ENCODE results near the gene MFAP2.

The MFAP2 gene, protein sequence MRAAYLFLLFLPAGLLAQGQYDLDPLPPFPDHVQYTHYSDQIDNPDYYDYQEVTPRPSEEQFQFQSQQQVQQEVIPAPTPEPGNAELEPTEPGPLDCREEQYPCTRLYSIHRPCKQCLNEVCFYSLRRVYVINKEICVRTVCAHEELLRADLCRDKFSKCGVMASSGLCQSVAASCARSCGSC

GRCh38 chr1:16980473-16981268, at the start of gene MFAP2:
Gene MFAP2 (minus strand): TSS chr1:16980620. CDS start chr1:16978273, 2,347 bp downstream.
- DNase-seq (ENCODE audit: low spot score): no peak

GRCh38 chr1:17030206-17030605, 49.8 kb upstream of the MFAP2 start:
- no peak for DNase-seq (ENCODE audit: low spot score)

- no peak for DNase-seq (ENCODE audit: low spot score)
Observed at GRCh38 chr1:17028662-17029188, 48.3 kb upstream of the MFAP2 start.

- DNase-seq (ENCODE audit: low spot score): no peak
Observed at GRCh38 chr1:17027900-17028299, 47.5 kb upstream of the MFAP2 start.

GRCh38 chr1:17027403-17027802, 47.0 kb upstream of the MFAP2 start:
- DNase-seq (ENCODE audit: low spot score): no peak

- DNase-seq (ENCODE audit: low spot score): no peak
Observed at GRCh38 chr1:17024721-17025120, 44.3 kb upstream of the MFAP2 start.

DNA sequence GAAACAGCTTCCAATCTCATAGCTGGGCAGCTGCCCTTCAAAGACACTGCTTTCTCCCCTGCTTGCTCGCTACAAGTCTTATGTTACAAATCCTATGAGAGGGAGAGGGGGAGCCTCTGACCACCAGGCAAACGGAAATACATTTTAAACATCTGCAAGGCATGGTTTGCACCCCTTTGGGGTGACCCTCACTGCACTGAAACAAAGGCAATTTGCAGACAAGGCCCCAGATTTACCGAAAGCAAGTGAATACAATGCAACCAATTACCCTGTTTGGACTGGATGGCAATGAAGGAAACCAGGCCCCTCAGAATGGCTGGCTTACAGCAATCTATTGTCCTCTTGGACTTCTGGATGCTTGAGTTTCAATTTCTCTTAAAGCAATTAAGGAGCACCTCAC, 43.2 kb upstream of the MFAP2 start:
- no peak for DNase-seq (ENCODE audit: low spot score)

DNA sequence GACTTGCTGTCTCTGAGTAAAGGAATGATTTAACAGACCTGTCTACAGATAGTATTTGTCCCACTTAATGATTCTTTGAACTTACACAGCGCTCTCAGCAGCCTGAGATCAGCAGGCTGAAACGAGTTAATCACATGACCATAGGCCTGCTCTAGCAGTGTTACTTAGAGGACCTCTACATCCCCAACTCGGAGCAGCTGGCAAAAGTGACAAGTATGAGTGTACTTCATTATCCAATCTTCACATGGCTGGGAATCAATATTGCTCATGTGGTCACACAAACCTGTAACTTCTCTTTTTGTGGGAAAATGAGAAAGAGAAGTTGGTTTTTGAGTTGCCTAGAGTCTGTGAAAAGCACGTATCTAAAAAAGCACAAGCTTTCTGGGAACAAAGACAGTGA, 42.7 kb upstream of the MFAP2 start:
- no peak for DNase-seq (ENCODE audit: low spot score)

DNA sequence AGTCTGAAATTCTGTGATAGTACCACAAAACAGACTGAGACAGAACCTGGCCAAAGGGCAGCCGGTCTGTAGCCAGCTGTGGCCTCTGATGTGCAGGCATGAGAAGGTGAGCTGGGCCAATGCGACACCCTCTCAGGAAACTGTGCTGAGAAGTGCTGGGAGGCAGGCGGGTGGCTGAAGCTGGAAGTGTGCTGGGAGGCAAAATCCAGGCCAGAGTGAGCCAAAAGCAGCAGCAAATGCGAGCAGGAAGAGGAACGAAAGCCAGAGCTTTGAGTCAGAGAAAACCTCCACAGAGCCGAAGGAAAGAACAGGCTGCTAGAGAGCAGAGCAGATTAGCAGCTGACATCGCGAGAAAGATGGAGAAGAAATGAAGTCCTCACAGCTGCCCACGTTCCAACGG, 41.5 kb upstream of the MFAP2 start:
- no peak for DNase-seq (ENCODE audit: low spot score)

GRCh38 chr1:17020502-17020901, 40.1 kb upstream of the MFAP2 start:
- no peak for DNase-seq (ENCODE audit: low spot score)

DNA sequence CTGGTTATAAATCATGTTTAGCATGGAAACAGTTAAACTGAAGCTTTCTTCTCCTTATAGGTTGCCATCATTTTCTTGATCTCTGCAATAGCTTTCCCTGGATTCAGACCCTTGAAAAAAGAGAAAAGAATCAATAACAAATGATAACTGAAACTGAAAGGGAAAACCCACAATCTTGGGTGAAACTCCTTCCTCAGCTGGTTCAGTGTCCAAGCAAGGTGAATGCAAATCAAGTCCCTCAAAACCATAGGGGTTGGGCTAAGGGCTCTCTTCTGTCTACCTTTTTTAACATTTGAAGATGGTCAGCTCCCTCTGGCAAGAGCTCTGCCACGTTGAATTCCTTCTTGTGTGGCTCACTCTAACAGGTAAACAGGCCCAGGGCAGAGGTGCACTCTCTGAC, 38.4 kb upstream of the MFAP2 start:
- DNase-seq (ENCODE audit: low spot score): no peak

DNA sequence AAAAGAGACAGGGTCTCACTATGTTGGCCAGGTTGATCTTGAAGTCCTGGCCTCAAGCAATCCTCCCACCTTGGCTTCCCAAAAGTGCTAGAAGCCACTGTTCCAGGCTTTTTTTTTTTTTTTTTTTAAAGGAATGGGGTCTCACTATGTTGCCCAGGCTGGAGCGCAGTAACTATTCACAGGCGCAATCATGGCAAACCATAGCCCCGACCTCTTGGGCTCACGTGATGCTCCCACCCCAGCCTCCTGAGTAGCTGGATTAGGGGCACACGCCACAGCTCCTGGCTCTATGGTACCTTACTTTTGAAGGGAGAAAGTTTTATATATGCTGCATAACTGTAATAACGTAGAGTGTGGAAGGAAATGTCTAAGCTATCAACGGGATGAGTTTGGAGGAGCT, 37.0 kb upstream of the MFAP2 start:
- DNase-seq (ENCODE audit: low spot score): no peak

- no peak for DNase-seq (ENCODE audit: low spot score)
Observed at GRCh38 chr1:17016317-17016661, 35.9 kb upstream of the MFAP2 start.

DNA sequence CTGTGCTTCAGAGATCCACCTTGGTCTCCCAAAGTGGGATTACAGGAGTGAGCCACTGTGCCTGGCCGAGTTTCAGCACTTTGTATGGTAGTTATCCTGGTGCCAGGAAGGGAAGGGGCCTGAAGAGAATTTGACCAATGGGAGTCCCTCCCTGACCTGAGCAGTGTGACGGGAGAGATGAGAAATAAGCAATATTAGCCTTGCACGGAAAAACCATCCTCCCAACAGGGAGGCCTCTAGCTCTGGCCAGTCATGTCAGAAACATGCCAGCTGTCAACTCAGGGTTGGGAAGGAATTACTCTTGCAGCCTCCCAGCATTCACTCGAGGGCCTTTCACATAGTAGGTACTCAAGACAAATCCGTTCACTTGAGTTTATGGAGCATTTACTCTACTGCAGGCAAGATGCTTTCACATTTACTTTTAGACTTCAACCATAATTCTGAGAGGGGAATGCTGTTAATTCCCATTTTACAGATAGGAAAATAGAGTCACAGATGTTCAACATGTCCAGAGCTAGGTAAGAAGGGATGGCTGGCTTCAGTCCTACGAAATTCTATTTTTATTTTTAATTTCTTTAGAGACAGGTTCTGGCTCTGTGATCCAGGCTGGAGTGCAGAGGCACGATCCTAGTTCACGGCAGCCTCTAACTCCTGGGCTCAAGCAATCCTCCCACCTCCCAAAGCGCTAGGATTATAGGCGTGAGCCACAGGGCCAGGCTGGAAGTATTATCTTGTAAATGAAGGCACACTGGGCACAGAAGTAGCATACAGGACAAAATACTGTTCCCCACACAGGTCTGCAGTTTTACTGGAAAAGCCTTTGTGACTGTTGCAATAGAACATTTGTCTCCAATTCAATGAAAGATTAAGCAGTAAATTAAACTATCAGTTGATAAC, 34.5 kb upstream of the MFAP2 start:
- DNase-seq (ENCODE audit: low spot score): no peak

DNA sequence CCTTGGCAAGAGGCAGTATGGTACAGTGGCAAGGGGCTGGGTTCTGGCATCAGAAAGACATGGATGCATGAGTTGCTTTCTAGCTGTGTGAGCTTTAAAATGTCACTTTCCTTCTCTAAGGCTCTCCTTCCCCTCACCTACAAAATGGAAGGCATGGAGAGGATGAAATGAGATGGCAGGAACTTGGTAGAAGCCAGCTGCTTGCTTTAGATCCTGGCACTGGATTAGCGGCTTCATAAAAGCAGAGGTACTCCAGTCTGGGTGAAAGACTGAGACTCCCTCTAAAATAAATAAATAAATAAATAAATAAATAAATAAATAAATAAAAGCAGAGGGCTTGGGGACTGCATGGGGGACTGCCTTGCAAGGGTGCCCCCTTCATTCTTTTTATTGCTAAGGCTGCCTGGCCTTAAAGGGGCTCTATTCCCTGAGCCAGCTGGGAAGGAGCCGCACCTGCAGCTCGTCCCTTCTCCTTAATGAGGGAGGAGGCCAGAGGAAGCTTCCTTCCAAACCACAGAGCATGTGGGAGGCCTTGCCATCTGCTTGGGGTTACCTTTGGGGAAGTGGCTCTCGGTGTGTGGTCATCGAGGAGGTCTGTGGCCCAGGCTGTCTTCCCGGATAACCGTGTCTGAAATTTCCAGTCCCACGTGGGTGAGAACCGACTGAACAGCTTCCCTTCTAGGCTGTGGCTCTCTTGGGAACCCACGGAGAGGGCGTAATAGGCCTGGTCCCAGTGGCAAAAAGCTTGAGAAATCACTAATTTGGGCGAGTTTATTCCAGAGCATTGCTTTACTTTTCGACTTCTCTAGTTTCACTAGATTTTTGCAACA, 33.3 kb upstream of the MFAP2 start:
- DNase-seq (ENCODE audit: low spot score): no peak

- no peak for DNase-seq (ENCODE audit: low spot score)
Observed at GRCh38 chr1:17012775-17013490, 32.5 kb upstream of the MFAP2 start.

DNA sequence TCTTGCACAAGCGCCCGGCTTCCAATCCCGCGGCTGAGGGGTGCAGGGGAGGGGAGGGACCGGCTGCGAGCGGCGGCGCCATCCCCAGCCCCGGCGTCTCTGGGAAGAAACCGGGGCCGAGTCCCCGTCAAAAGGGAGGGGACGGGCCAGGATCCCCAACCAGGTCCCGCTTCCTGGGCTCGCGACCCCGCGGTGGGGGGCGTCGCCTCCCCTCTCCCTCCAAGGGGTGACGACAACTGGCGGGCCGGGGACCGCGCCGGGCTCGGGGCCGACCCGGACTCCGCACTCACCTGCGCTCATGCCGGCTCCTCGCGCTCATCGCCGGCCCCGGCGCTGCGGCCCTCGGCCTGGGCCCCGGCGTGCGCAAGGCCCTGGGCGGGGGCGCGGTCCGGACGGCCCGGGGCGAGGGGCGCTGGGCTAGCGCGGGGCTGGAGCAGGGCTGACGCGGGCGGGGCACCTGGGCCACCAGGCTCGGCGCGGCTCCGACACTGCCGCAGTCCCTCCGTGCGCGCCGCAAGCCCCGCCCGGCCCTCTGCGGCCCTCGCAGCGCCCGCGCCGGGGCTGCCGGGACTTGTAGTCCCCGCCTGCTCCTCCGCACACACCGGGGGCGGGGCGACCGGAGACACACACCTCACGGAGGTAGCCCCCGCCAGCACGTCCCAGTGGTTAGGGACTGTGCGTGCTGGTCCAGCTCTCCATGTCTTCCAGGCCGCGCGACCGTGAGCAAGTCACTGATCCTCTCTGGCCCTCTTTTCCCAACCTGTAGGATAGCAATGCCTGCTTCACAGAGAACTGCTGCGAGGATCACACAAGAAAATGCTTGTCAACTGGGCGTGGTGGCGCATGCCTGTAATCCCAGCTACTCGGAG, 31.3 kb upstream of the MFAP2 start, which contains the start of gene ATP13A2:
ATP13A2 (minus strand) TSS at position 490 of the 869 bp plus-strand sequence; CDS start at position 300, 190 bp downstream.
- DNase-seq (ENCODE audit: low spot score): peak; percentile 76

GRCh38 chr1:17011092-17011438, 30.6 kb upstream of the MFAP2 start:
- DNase-seq (ENCODE audit: low spot score): no peak

DNA sequence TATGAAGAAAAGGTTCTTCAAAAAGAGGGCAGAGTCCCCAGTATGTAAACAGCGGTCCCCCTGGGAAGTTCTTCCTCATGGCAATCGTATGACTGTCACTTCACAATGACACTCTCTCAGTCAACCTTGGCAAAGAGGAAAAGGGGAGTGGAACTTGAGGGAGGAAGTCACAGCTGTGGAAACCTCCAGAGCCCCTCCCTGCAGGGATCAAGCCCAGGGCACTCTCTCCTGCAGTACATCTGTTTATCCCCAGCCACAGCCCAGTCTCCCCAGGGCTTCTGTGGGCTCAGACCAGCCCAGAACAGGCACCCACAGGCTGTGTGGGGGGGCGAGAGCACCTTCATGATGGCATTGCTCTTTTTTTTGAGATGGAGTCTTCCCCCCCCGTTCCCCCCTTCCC, 29.3 kb upstream of the MFAP2 start:
- no peak for DNase-seq (ENCODE audit: low spot score)

DNA sequence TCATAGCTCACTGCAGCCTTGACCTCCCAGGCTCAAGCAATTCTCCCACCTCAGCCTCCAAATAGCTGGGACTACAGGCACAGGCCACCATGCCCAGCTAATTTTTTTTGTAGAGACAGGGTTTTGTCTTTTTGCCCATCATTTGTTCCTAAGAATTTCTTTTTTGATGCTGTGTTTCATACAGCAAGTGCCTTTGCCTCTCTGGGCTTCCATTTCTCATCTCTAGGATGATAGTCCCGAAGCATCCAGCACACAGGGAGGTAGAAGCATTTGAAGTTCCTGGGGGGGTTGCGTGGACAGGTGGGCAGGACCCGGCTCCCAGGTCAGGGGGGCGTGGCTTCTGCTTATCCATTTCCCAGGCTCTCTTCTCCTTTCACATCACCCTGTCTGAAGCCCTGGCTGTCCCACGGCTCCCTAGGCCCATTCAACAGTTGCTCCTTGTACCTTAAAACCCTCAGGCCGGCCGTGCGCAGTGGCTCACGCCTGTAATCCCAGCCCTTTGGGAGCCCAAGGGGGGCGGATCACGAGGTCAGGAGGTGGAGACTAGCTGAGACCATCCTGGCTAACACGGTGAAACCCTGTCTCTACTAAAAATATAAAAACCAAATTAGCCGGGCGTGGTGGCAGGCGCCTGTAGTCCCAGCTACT, 27.9 kb upstream of the MFAP2 start:
- DNase-seq (ENCODE audit: low spot score): no peak
